Measurements from ENCODE around the gene FAM227B.

- TF ChIP-seq CTCF (IDR thresholded peaks at IDR 0.05) (no peak), EZH2 (IDR thresholded peaks at IDR 0.05) (no peak), EZH2phosphoT487 (IDR thresholded peaks at IDR 0.05) (no peak)
These were observed 90.5 kb downstream of the FAM227B start for GRCh38 chr15:49530092-49530491.
